GM12878 (cell line): ENCODE data around the gene HSPB3. TPM values are rescaled to one million over a fixed set of nuclear protein-coding genes. Genes with fewer than 3 reads are reported as not detected.

Source experiments
- CBFB ChIP-seq: IDR thresholded peaks from 2 replicates; pipeline ENCODE4 v1.6.1; 2016; ENCODE audit warnings: antibody characterized with exemption, low read depth
- CEBPB ChIP-seq, 2 experiments: fragments of 150-350 bp in 1 of 2; IDR thresholded peaks; 2 replicates each; pipeline ENCODE4 v1.6.1; 2012 to 2014; ENCODE audit warnings: low read depth in 2 of 2, low read length in 2 of 2, borderline replicate concordance in 1 of 2, inconsistent platforms in 1 of 2
- CREB1 ChIP-seq: IDR thresholded peaks from 2 replicates; pipeline ENCODE4 v1.6.1; 2012; ENCODE audit warnings: low read depth, mild to moderate bottlenecking, inconsistent platforms
- CTCF ChIP-seq, 3 experiments: IDR thresholded peaks in 2 of 3; conservative IDR thresholded peaks in 1 of 3; 2 replicates each; pipeline ENCODE4 v1.5.1; 2011; ENCODE audit warnings: low read depth in 3 of 3, low read length in 3 of 3, mild to moderate bottlenecking in 3 of 3, control low read depth in 2 of 3, moderate library complexity in 2 of 3, inconsistent platforms in 1 of 3, mixed read lengths in 1 of 3; ENCODE audit not compliant: control insufficient read depth in 2 of 3, insufficient read depth in 1 of 3; ENCODE audit errors: extremely low read depth in 1 of 3
- DPF2 ChIP-seq: fragments of 450-650 bp; IDR thresholded peaks from 2 replicates; pipeline ENCODE4 v1.6.1; 2017; ENCODE audit warnings: mild to moderate bottlenecking
- EGR1 ChIP-seq, 2 experiments: IDR thresholded peaks; 1 replicate in 1 of 2; 2 replicates in 1 of 2; pipeline ENCODE4 v1.6.1; 2011 to 2012; ENCODE audit warnings: low read depth in 2 of 2, low read length in 2 of 2, borderline replicate concordance in 1 of 2, mild to moderate bottlenecking in 1 of 2, moderate library complexity in 1 of 2
- HDAC6 ChIP-seq: fragments of 200-600 bp; sonication (generic); IDR thresholded peaks from one replicate; pipeline ENCODE4 v1.8.0; 2017; ENCODE audit warnings: antibody characterized with exemption; ENCODE audit not compliant: unreplicated experiment
- HDGF ChIP-seq: fragments of 450-650 bp; IDR thresholded peaks from 2 replicates; pipeline ENCODE4 v1.6.1; 2016; ENCODE audit warnings: antibody characterized with exemption
- KAT2A ChIP-seq: conservative IDR thresholded peaks from 2 replicates; pipeline ENCODE4 v1.6.1; 2011; ENCODE audit warnings: low read depth, low read length; ENCODE audit not compliant: control insufficient read depth
- KLF5 ChIP-seq: fragments of 450-650 bp; IDR thresholded peaks from 2 replicates; pipeline ENCODE4 v1.6.1; 2014; ENCODE audit warnings: mild to moderate bottlenecking; ENCODE audit not compliant: partially characterized antibody
- MLLT1 ChIP-seq: fragments of 450-650 bp; IDR thresholded peaks from 2 replicates; pipeline ENCODE4 v1.6.1; 2016; ENCODE audit warnings: mild to moderate bottlenecking
- MYB ChIP-seq: fragments of 150-350 bp; IDR thresholded peaks from 2 replicates; pipeline ENCODE4 v1.6.1; 2014; ENCODE audit warnings: mild to moderate bottlenecking, low read depth, low read length, borderline replicate concordance
- NBN ChIP-seq: fragments of 450-650 bp; IDR thresholded peaks from 2 replicates; pipeline ENCODE4 v1.6.1; 2016
- NRF1 ChIP-seq: conservative IDR thresholded peaks from 2 replicates; pipeline ENCODE4 v1.6.1; 2011; ENCODE audit warnings: mild to moderate bottlenecking, low read depth, low read length, improper control_type of control experiment
- POLR2AphosphoS2 ChIP-seq: IDR thresholded peaks from 2 replicates; pipeline ENCODE4 v1.6.1; 2011; ENCODE audit warnings: low read depth, mild to moderate bottlenecking, low read length, improper control_type of control experiment, moderate library complexity
- RELB ChIP-seq: fragments of 450-650 bp; IDR thresholded peaks from 2 replicates; pipeline ENCODE4 v1.6.1; 2017; ENCODE audit warnings: low read depth, mild to moderate bottlenecking, moderate library complexity
- RFX5 ChIP-seq: IDR thresholded peaks from 2 replicates; pipeline ENCODE4 v1.6.1; 2011; ENCODE audit warnings: low read depth, low read length, improper control_type of control experiment
- SPI1 ChIP-seq: IDR thresholded peaks from 2 replicates; pipeline ENCODE4 v1.6.1; 2011; ENCODE audit warnings: low read depth, mild to moderate bottlenecking, low read length, moderate library complexity, borderline replicate concordance; ENCODE audit not compliant: insufficient read depth
- TARDBP ChIP-seq: IDR thresholded peaks from 2 replicates; pipeline ENCODE4 v1.6.1; 2016; ENCODE audit warnings: borderline replicate concordance
- ZNF217 ChIP-seq: fragments of 450-650 bp; IDR thresholded peaks from 2 replicates; pipeline ENCODE4 v1.6.1; 2017; ENCODE audit warnings: antibody characterized with exemption, mild to moderate bottlenecking
- polyA plus RNA-seq, 11 experiments: library from polyadenylated mRNA; depleted of rRNA in 4 of 11; unstranded in 6 of 11; stranded (reverse) in 5 of 11; fragments of >200 nt; fragmentation: Nextera tagmentation in 4 of 11; fragmentation: Illumina TruSeq in 1 of 11; extraction: Ambion mirVana in 4 of 11; extraction: Trizol in 1 of 11; gene quantifications; 1 replicate in 1 of 11; 2 replicates in 10 of 11; pipeline versions ENCODE4 v1.2.1 to v1.2.3, GENCODE V29; 2011 to 2016; ENCODE audit warnings: inconsistent platforms in 2 of 11, missing spikeins in 2 of 11, low read depth in 1 of 11
- total RNA-seq, 4 experiments: library from RNA; depleted of rRNA in 3 of 4; stranded (reverse); fragments of >200 nt in 3 of 4; fragmentation: Illumina TruSeq in 1 of 4; extraction: Trizol in 1 of 4; gene quantifications; 2 replicates each; pipeline versions ENCODE4 v1.2.1 to v1.2.3, GENCODE V29; 2013 to 2021
- TF ChIP-seq, protein P1 (sequence below): fragments of 450-650 bp; IDR thresholded peaks from 2 replicates; pipeline ENCODE4 v1.6.1; 2017; ENCODE audit warnings: mild to moderate bottlenecking, moderate library complexity
- TF ChIP-seq, protein P2 (sequence below): fragments of 450-650 bp; IDR thresholded peaks from 2 replicates; pipeline ENCODE4 v1.6.1; 2016; ENCODE audit warnings: mild to moderate bottlenecking

Gene HSPB3
- total and polyA plus RNA-seq, 10 of the 15 experiments (the other 5 are each of a cell fraction or from before 2014, with no cell fraction given), result 0.11 to 0.60 (median 0.29) TPM; not detected in 7

- TF ChIP-seq MLLT1 (no peak), POLR2AphosphoS2 (no peak), CBFB (no peak), CEBPB (IDR thresholded peaks at IDR 0.05; ENCODE audit: borderline replicate concordance in 1 of 2, low read depth in 2 of 2, low read length in 2 of 2) (no peak), TARDBP (no peak), CREB1 (no peak), NRF1 (no peak), HDAC6 (no peak), CTCF (IDR thresholded peaks at IDR 0.05 in 2 of 3, conservative IDR thresholded peaks at IDR 0.05 in 1 of 3; ENCODE audit: control insufficient read depth in 2 of 3, extremely low read depth in 1 of 3, insufficient read depth in 1 of 3, low read depth in 3 of 3, low read length in 3 of 3) (no peak), HDGF (no peak), KLF5 (no peak), MYB (no peak), KAT2A (no peak), EGR1 (IDR thresholded peaks at IDR 0.05; ENCODE audit: borderline replicate concordance in 1 of 2, low read depth in 2 of 2, low read length in 2 of 2) (no peak), RELB (peak; percentile 51; the same call in 1 of the 2 replicates), RFX5 (no peak), ZNF217 (no peak), SPI1 (peak; percentile 98), NBN (0 out of 2 replicates have a peak, but pooled peaks have one; percentile 13), DPF2 (peak; percentile 44; the same call in 1 of the 2 replicates)
- TF ChIP-seq, protein P1, sequence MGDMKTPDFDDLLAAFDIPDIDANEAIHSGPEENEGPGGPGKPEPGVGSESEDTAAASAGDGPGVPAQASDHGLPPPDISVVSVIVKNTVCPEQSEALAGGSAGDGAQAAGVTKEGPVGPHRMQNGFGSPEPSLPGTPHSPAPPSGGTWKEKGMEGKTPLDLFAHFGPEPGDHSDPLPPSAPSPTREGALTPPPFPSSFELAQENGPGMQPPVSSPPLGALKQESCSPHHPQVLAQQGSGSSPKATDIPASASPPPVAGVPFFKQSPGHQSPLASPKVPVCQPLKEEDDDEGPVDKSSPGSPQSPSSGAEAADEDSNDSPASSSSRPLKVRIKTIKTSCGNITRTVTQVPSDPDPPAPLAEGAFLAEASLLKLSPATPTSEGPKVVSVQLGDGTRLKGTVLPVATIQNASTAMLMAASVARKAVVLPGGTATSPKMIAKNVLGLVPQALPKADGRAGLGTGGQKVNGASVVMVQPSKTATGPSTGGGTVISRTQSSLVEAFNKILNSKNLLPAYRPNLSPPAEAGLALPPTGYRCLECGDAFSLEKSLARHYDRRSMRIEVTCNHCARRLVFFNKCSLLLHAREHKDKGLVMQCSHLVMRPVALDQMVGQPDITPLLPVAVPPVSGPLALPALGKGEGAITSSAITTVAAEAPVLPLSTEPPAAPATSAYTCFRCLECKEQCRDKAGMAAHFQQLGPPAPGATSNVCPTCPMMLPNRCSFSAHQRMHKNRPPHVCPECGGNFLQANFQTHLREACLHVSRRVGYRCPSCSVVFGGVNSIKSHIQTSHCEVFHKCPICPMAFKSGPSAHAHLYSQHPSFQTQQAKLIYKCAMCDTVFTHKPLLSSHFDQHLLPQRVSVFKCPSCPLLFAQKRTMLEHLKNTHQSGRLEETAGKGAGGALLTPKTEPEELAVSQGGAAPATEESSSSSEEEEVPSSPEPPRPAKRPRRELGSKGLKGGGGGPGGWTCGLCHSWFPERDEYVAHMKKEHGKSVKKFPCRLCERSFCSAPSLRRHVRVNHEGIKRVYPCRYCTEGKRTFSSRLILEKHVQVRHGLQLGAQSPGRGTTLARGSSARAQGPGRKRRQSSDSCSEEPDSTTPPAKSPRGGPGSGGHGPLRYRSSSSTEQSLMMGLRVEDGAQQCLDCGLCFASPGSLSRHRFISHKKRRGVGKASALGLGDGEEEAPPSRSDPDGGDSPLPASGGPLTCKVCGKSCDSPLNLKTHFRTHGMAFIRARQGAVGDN, result no peak
- TF ChIP-seq, protein P2, sequence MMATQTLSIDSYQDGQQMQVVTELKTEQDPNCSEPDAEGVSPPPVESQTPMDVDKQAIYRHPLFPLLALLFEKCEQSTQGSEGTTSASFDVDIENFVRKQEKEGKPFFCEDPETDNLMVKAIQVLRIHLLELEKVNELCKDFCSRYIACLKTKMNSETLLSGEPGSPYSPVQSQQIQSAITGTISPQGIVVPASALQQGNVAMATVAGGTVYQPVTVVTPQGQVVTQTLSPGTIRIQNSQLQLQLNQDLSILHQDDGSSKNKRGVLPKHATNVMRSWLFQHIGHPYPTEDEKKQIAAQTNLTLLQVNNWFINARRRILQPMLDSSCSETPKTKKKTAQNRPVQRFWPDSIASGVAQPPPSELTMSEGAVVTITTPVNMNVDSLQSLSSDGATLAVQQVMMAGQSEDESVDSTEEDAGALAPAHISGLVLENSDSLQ, result peak; percentile 69; the same call in 1 of the 2 replicates
These were observed 14.1 kb downstream of the HSPB3 start (continued) for GRCh38 chr5:54469622-54470021.
